IPS-NIHi11 (cell line): Measurements from ENCODE around the gene SIGLEC12.
"Not testable (repeated sequence)": the region's sequence is repeated elsewhere in the genome, so short reads cannot be mapped to it uniquely, and the experiment has no call there.

ENCODE experiments used
- DNase-seq: peaks from one replicate; pipeline ENCODE4 v3.0.0; 2012; ENCODE audit warnings: mixed read lengths, low spot score

The SIGLEC12 gene

GRCh38 chr19:51521781-51522180 is 20.2 kb upstream of the SIGLEC12 start:
- no peak for DNase-seq

DNA sequence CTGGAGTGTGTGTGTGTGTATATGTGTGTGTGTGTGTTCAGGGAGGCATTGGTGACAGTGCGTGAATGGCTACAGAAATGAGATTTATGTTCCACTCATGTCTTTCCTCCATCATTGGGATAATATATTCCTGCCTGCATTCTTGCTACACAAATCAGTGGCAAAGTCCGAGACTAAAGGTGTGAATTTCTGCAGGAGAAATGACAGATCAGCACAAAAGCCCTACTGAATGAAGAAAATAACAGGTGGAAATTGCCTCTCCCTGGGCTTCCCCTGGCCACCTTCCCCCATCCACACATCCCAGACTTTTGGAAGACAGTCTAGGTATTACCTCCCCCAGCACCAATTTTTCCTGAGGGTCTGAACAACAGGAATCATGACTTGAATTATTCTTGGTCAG is 19.8 kb upstream of the SIGLEC12 start:
- no peak for DNase-seq

DNA sequence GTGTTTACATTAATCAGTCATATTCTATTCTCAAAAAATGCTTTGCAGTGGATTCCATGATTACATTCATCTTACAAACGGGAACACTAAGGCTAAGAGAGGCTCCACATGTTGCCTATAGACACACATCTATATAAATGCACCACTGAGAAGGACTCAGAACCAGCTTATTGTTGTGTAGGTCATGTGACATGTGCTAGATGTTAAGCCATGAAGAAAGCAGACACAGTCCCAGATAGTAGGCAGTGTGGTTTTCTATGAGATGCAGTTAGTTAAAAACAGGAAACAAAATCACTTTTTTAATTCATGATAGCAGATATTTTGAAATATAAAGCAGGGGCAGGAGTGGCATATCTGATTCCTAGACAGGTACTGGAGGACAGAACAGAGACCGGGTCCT is 19.1 kb upstream of the SIGLEC12 start:
- no peak for DNase-seq

- DNase-seq = peak; percentile 67
Measured at GRCh38 chr19:51514866-51515481, 13.4 kb upstream of the SIGLEC12 start.

GRCh38 chr19:51513968-51514367 is 12.4 kb upstream of the SIGLEC12 start:
- DNase-seq = no peak

DNA sequence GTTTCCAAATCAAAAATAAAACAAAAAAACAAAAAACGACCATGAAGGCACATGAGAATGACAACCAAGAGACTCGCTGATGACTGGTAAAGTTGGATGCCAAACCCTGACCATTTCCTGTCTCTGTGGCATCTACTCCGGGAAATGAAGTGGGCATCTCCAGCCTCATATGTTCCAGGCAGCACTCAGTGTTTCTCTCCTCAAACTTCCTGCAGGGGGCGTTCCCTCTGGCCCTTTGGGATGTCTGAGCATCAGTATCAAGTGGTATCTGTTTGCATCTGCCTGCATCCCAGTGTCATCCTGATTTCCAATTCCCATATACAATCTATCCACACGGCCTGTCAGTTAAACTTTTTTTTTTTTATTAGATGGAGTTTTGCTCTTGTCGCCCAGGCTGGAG is 9.8 kb upstream of the SIGLEC12 start:
- peak; percentile 79 for DNase-seq

DNA sequence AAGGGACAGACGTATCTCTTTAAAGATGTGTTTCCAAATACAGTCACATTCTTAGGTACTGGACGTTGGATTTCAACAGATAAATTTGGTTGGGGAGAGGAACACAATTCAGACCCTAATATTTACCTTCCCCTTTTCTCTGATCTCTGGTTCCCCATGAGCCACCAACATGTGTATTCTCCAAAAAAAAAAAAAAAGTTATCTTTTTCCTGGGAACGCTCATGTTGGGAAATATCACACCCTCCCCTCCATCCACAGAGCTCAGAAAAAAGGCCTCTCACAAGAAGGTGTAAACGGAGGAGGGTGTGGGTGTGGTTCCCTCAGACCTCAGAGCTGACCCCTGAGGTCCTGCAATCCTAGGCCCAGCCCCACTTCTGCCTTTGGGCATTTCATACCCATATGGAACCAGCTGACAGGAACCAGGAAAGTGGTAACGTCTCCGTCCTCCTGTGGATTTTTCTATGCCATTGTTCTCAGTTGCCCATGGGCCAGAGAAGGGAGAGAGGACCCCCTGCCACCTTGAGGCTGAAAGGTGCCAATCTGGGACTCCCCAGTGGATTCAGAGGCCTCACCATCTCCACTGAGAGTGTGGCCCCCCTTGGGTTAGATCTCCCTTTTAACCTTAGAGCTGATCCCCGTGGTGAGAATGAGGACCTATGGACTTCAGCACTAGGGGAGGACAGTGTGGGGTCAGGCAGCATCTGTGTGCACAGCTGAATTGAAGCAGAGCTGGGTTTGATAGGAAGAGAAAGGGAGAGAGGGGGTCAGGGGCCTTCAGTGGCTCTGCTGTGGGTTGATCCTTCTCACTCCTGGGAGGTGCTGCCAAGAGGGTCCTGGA is 8.4 kb upstream of the SIGLEC12 start:
- no peak for DNase-seq

- no peak for DNase-seq
Measured at GRCh38 chr19:51508059-51508733, 6.6 kb upstream of the SIGLEC12 start.

DNA sequence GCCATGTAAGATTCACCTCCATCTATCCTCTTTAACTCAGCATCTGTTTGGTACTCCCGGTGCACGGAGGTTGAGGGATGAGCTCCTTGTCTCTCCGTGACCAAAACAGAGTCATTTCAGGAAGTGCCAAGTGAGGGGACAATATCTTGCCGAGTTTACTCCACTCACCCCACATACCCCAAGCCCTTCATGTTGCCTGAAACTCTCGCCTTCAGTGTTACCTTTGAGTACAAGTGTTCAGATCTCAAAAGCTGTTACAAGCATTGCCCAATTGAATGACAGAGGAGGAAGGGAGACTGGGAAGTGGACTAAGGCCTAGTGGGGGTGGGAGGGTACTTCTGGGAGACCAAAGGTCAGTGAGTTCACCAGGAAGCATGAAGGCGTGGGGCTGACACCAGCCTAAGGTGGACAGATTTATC is 6.0 kb upstream of the SIGLEC12 start:
- no peak for DNase-seq

DNA sequence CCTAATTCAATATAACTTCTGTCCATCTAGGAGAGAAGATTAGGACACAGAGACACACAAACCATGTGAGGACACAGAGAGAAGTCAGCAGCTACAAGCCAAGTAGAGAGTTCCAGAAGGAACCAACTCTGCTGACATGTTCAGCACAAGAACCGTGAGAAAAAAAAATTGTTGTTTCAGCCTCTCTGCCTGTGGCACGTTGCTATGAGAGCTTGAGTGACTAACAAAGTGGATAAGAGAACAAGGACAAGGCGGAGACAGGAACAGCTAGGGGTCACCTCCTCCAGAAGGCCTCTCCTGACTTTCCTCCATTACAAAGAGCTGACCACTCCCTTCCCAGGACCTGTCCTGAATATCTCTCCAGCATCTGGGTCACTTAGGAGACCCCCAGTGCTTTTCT is 5.6 kb upstream of the SIGLEC12 start:
- DNase-seq = no peak

DNA sequence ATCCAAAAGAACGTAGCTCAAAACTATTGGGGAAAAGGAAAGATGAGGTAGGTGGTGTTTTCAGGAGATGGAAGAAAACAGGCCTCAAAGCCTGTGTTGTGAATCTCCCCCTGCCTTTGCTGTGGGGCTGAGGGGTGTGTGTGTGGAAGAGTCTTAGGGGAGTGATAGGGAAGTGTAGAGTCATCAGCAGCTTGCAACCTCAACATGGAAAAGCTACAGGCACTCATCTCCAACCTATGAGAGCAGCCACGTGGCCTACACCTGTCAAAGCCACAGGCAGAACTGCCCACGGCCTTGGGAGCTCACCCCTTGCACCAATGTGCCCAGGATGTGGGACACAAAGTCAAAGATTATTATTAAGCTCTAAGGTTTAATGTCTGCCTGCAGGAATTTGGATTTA is 4.3 kb upstream of the SIGLEC12 start:
- no peak for DNase-seq

DNA sequence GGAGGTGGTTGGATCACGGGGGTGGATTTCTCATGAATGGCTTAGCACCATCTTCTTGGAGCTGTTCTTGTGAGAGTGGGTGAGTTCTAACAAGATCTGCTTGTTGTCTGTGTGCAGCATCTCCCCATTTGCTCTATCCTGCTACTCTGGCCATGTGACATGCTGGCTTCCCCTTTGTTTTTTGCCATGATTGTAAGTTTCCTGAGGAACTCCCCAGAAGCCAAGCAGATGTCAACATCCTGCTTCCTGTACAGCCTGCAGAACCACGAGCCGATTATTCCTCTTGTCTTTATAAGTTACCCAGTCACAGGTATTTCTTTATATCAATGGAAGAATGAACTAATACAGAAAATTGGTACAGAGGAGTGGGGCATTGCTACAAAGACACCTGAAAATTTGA is 2.3 kb upstream of the SIGLEC12 start:
- DNase-seq = no peak

GRCh38 chr19:51503286-51503817 is 1.8 kb upstream of the SIGLEC12 start:
- DNase-seq = no peak

GRCh38 chr19:51500931-51501330 is 669 bp downstream of the SIGLEC12 start:
- DNase-seq = not testable (repeated sequence)

GRCh38 chr19:51497666-51498065 is 3.9 kb downstream of the SIGLEC12 start:
- DNase-seq = no peak

- DNase-seq = no peak
Measured at GRCh38 chr19:51493776-51494175, 7.8 kb downstream of the SIGLEC12 start.

DNA sequence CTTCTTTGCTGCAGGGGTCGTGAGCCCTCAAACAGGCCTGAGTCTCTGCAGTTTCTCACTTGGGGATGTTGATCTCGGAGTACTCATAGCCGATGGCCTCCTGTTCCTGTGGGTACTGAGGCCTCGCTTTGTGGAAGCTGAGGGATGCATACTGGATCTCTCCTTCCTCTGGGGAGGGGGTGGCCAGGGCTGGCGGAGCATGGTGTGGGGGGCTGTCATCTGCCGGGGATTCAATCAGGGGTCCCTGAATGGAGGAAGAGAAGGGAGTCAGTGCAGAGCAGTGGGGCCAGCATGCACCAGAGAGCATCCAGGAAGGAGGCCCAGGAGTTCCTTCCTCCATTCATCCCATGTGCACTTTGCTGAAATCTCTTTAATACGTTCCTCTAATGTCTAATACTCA is 10.0 kb downstream of the SIGLEC12 start:
- DNase-seq = no peak

DNA sequence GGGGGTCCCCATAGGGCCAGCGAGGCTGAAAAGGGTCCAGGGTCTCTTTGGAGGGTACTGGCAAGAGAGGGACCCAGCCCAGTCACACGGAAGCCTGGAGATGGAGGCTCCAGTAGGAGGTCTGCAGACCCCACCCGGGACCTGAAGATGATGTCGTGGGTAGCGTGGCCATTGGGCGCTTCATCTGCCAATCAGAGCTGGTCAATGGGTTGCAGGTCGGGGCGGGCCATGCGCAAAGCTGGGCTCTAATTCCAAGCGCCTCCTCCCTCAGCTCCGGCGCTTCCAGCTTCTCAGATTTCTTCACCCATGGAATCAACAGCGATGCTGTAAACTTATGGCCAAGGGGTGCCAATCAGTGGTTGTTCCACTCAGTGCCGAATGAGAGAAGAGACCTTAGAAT is 10.9 kb downstream of the SIGLEC12 start:
- DNase-seq = peak; percentile 64

DNA sequence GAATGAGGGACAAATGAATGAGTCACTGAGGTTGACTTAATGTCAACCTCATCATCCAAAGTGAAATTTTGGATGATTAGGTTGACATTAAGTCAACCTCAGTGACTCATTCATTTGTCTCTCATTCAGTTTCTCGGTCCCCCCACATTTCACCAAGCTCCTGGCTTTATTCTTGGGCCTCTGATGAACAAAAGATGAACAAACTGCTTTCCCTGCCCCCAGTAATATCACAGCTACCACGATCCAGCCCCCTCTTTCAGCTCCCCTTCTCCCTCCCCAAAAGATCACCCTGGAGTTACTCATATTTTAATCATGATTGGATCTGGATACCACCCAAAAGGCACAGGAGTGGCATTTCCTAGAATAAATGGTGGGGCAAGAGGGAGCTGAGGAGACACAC is 12.5 kb downstream of the SIGLEC12 start:
- DNase-seq = no peak

- DNase-seq = no peak
Measured at GRCh38 chr19:51488491-51488890, 13.1 kb downstream of the SIGLEC12 start.

DNA sequence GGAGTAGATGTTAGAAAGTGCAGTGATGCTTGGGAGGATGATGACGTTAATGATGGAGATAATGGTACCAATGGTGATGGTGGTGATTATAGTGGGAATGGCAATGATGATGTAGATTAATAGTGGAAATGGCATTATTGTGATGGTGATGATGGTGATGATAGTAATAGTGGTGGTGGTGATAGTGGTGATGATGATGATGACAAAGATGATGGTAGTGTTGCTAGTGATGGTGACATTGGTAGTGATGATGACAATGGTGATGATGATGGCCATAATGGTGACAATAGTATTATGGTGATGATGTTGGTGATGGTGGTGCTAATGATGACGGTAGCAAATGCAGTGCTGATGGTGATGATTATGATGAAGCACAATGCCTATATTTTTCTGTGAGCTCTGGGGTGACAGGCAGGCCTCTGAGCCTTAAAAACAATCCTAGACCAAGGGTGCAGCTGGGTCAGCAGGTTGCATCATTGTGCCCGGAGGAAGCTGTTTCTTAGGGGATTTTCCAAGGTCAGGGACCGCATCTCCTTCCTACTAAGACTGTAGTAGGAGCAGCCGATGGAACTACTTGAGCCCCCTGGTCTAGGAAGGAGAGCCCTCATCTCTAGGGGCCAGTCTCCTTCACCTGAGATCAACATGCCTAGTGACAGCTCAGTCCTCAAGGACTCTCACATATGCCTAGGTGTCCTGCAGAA is 15.5 kb downstream of the SIGLEC12 start:
- no peak for DNase-seq

- peak; percentile 87 for DNase-seq
Measured at GRCh38 chr19:51480590-51480989, 21.0 kb downstream of the SIGLEC12 start.
